GM23248 (cell line): ENCODE data around the gene PAF1. TPM values are rescaled to one million over a fixed set of nuclear protein-coding genes. Genes with fewer than 3 reads are reported as not detected.

Experiments
- DNase-seq: peaks from one replicate; pipeline ENCODE4 v3.0.0-alpha.2; 2015
- H2AFZ ChIP-seq: fragments of 200-600 bp; sonication (generic); 2 replicates; pipeline ENCODE4 v1.6.1; 2016; ENCODE audit warnings: antibody characterized with exemption
- H3F3A ChIP-seq: fragments of 200-600 bp; sonication (generic); 2 replicates; pipeline ENCODE4 v1.6.1; 2016; ENCODE audit warnings: mild to moderate bottlenecking, antibody characterized with exemption, mixed run types; ENCODE audit not compliant: insufficient read depth
- H3K27ac ChIP-seq: fragments of 200-600 bp; sonication (generic); 2 replicates; pipeline ENCODE4 v1.5.1; 2016; ENCODE audit warnings: mild to moderate bottlenecking
- H3K27me3 ChIP-seq: fragments of 200-600 bp; sonication (generic); replicated peaks from 2 replicates; pipeline ENCODE4 v1.6.1; 2016; ENCODE audit warnings: mild to moderate bottlenecking; ENCODE audit not compliant: insufficient read depth
- H3K36me3 ChIP-seq: fragments of 200-600 bp; sonication (generic); 2 replicates; pipeline ENCODE4 v1.6.1; 2016; ENCODE audit warnings: low read depth, mild to moderate bottlenecking
- H3K4me1 ChIP-seq: fragments of 200-600 bp; sonication (generic); 2 replicates; pipeline ENCODE4 v1.6.1; 2016; ENCODE audit warnings: mild to moderate bottlenecking; ENCODE audit not compliant: insufficient read depth
- H3K4me2 ChIP-seq: fragments of 200-600 bp; sonication (generic); one replicate; pipeline ENCODE4 v1.6.1; 2016; ENCODE audit warnings: mild to moderate bottlenecking; ENCODE audit not compliant: unreplicated experiment
- H3K4me3 ChIP-seq: fragments of 200-600 bp; sonication (generic); 2 replicates; pipeline ENCODE4 v1.5.1; 2016; ENCODE audit warnings: mild to moderate bottlenecking
- H3K79me2 ChIP-seq: fragments of 200-600 bp; sonication (generic); 2 replicates; pipeline ENCODE4 v1.6.1; 2016; ENCODE audit warnings: mild to moderate bottlenecking; ENCODE audit not compliant: insufficient read depth
- H3K9ac ChIP-seq: fragments of 200-600 bp; sonication (generic); 2 replicates; pipeline ENCODE4 v1.6.1; 2016; ENCODE audit warnings: mild to moderate bottlenecking
- H3K9me2 ChIP-seq: fragments of 200-600 bp; sonication (generic); 2 replicates; pipeline ENCODE4 v1.6.1; 2016; ENCODE audit warnings: mixed run types, mild to moderate bottlenecking, moderate library complexity; ENCODE audit not compliant: insufficient read depth
- H3K9me3 ChIP-seq: fragments of 200-600 bp; sonication (generic); one replicate; pipeline ENCODE4 v1.6.1; 2017; ENCODE audit warnings: low read depth
- H4K20me1 ChIP-seq: fragments of 200-600 bp; sonication (generic); 2 replicates; pipeline ENCODE4 v1.6.0; 2016; ENCODE audit not compliant: insufficient read depth
- EZH2 ChIP-seq: fragments of 200-600 bp; sonication (generic); IDR thresholded peaks from 2 replicates; pipeline ENCODE4 v1.6.1; 2018; ENCODE audit warnings: antibody characterized with exemption, mild to moderate bottlenecking; ENCODE audit not compliant: insufficient read depth, poor library complexity, severe bottlenecking
- EZH2phosphoT487 ChIP-seq: fragments of 200-600 bp; sonication (generic); IDR thresholded peaks from 2 replicates; pipeline ENCODE4 v1.6.1; 2018; ENCODE audit warnings: antibody characterized with exemption, moderate library complexity, mild to moderate bottlenecking, low read depth; ENCODE audit not compliant: insufficient read depth
- WGBS, 2 experiments: methylation state at CpG; one replicate each; pipeline ENCODE4 v1.1.6; 2015 to 2017; ENCODE audit warnings: low lambda C conversion rate in 2 of 2, low coverage in 1 of 2; ENCODE audit errors: missing lambda C conversion rate in 2 of 2; 5-methylcytosine and 5-hydroxymethylcytosine counted together
- in situ Hi-C: fragments of 300-500 bp; cut with MboI; formaldehyde crosslinking; loops from 2 replicates; pipeline ENCODE4 v1.15.0; 2020
- polyA plus RNA-seq: library from polyadenylated mRNA; unstranded; fragments of >200 nt; fragmentation: Nextera tagmentation; extraction: Ambion mirVana; gene quantifications from 2 replicates; pipeline ENCODE4 v1.2.1, GENCODE V29; 2016
- total RNA-seq: library from RNA; depleted of rRNA; stranded (reverse); fragments of >200 nt; shearing (Covaris generic); gene quantifications from 2 replicates; pipeline ENCODE4 v1.2.3, GENCODE V29; 2014

PAF1 gene
- total and polyA plus RNA-seq, 2 experiments from 2014 or later = 44.2 to 51.2 TPM

- Histone ChIP-seq H3K4me2 (peak overlapping the region; percentile 94), H3K9ac (peak overlapping the region; percentile 97), H3K36me3 (peaks cover 11% of the 10 kb centered on the region; the same call in 1 of the 2 replicates), H3K9me3 (no peaks in the 10 kb centered on the region), H3F3A (peaks cover 29% of the 10 kb centered on the region), H3K9me2 (no peaks in the 10 kb centered on the region), H3K27me3 (no peaks in the 10 kb centered on the region), H3K4me3 (peak overlapping the region; percentile 87), H2AFZ (no peak overlapping the region), H3K79me2 (peaks cover 57% of the 10 kb centered on the region), H3K4me1 (peaks cover 16% of the 10 kb centered on the region), H3K27ac (peak overlapping the region; percentile 96), H4K20me1 (no peaks in the 10 kb centered on the region)
- in situ Hi-C loops = no loop called here
- WGBS, 2 experiments = 1 to 2% methylated on average over 7 of the region's 7 CpGs
- peak; percentile 96 for DNase-seq
- TF ChIP-seq EZH2phosphoT487 (no peak), EZH2 (no peak)
Measured at GRCh38 chr19:39411832-39412099, 20.9 kb upstream of the PAF1 start.

DNA sequence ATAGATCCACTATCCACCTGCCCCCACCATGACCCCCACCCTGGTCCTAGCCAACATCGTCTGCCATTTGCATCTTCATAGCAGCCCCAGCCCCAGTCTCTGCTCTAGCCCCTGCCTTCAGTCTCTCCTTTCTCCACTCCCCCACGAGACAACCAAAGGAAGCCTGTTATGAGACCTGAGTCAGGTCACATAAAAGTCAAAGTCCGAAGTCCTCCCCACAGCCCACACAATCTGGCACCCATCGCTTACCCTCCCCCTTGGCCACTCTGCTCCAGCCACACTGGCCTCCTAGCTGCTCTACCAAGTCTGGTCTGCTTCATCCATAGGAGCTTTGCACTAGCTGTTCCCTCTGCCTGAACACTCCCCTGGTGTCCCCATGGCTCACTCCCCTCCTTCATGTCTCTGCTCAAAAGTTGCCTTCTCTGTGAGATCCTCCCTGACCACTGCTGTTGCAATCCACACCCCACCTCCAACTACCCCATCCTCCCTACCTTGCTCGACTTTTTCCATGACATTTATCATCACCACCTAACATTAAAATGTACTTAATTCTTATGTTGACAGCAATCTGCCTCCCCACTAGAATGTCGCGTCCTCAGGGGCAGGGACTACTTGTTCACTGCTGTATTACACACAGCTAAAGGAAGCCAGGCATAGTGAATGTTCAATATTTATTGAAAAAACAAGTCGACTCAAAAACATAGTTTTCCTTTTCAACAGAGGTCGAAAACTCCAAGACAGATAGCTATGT lies 20.4 kb upstream of the PAF1 start:
- in situ Hi-C loops = no loop called here
- H3K27me3 ChIP-seq = no peaks in the 10 kb centered on the region
- whole genome bisulfite sequencing, 2 experiments = 13 to 14% methylated on average over 9 of the region's 9 CpGs
- no peak overlapping the region for H2AFZ ChIP-seq
- H3K36me3 ChIP-seq = peaks cover 11% of the 10 kb centered on the region; the same call in 1 of the 2 replicates
- peaks cover 29% of the 10 kb centered on the region for H3F3A ChIP-seq
- peaks cover 17% of the 10 kb centered on the region for H3K4me1 ChIP-seq
- no peak for TF ChIP-seq EZH2phosphoT487
- TF ChIP-seq EZH2 = no peak
- no peaks in the 10 kb centered on the region for H3K9me3 ChIP-seq
- no peaks in the 10 kb centered on the region for H4K20me1 ChIP-seq
- H3K79me2 ChIP-seq = peaks cover 57% of the 10 kb centered on the region
- H3K9me2 ChIP-seq = no peaks in the 10 kb centered on the region
- H3K4me3 ChIP-seq = peak overlapping the region; percentile 87
- DNase-seq = peak; percentile 73
- peak overlapping the region; percentile 96 for H3K27ac ChIP-seq
- H3K4me2 ChIP-seq = peak overlapping the region; percentile 94
- peak overlapping the region; percentile 97 for H3K9ac ChIP-seq

GRCh38 chr19:39410831-39411080 lies 19.9 kb upstream of the PAF1 start:
- peak overlapping the region; percentile 97 for H3K9ac ChIP-seq
- no peaks in the 10 kb centered on the region for H3K9me3 ChIP-seq
- H3K4me3 ChIP-seq = peak overlapping the region; percentile 87
- H3K9me2 ChIP-seq = no peaks in the 10 kb centered on the region
- in situ Hi-C loops = no loop called here
- DNase-seq = peak; percentile 40
- H3K79me2 ChIP-seq = peaks cover 52% of the 10 kb centered on the region
- peaks cover 11% of the 10 kb centered on the region; the same call in 1 of the 2 replicates for H3K36me3 ChIP-seq
- H3K27me3 ChIP-seq = no peaks in the 10 kb centered on the region
- WGBS, 2 experiments = 5 to 7% methylated on average over 1 of the region's 1 CpG
- peaks cover 22% of the 10 kb centered on the region for H3K4me1 ChIP-seq
- H3K27ac ChIP-seq = peak overlapping the region; percentile 96
- no peak overlapping the region for H2AFZ ChIP-seq
- no peak for TF ChIP-seq EZH2
- TF ChIP-seq EZH2phosphoT487 = no peak
- H3K4me2 ChIP-seq = peak overlapping the region; percentile 94
- peaks cover 29% of the 10 kb centered on the region for H3F3A ChIP-seq
- no peaks in the 10 kb centered on the region for H4K20me1 ChIP-seq

DNA sequence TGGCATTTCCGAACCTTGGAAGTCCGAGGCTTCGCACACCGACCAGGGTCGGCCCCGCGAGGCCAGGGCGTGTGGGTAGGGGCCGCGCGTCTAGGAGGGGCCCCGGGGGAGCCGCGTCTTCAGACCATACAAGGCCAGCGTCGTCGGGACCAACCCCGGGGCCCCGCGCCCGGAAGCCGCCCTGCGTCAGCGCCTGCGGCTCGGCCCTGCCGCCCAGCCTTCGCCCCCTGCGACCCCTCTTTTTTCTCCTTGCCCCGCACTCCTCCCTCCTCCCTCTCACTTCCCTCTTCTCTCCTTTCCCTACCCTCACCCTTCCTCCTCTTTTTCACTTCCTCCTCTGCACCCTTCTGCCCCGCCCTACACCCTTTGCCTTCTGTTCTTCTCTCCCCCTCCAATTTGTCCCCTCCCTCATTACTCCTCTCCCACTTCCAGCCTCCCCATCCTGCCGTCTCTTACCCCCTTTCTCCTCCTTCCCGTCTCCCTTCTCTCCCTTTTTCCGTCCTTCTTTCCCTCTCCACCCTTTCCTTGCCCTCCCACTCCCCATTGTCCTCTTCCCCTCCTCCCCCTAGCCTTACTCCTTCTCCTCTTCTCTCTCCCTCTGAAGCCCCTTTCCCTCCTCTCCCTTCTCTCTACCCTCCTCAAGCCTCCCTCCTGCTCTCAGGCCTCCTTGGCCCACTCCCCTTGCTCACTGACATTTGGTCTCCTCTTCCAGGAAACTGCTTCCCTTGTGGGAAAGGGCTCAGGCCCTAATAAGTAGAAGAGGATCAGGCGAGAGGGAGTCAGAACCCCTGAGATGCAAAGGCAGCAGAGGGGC lies 19.3 kb upstream of the PAF1 start:
- H3K9me2 ChIP-seq = no peaks in the 10 kb centered on the region
- H3K9ac ChIP-seq = peak overlapping the region; percentile 97
- H3K4me1 ChIP-seq = peaks cover 22% of the 10 kb centered on the region
- 8% methylated on average over 13 to 20 of the region's 35 CpGs for WGBS, 2 experiments
- peak overlapping the region; percentile 87 for H3K4me3 ChIP-seq
- peaks cover 11% of the 10 kb centered on the region; the same call in 1 of the 2 replicates for H3K36me3 ChIP-seq
- peak overlapping the region; percentile 94 for H3K4me2 ChIP-seq
- H3K79me2 ChIP-seq = peaks cover 47% of the 10 kb centered on the region
- peaks cover 29% of the 10 kb centered on the region for H3F3A ChIP-seq
- H3K9me3 ChIP-seq = no peaks in the 10 kb centered on the region
- no peaks in the 10 kb centered on the region for H3K27me3 ChIP-seq
- in situ Hi-C loops = no loop called here
- peak overlapping the region; percentile 96 for H3K27ac ChIP-seq
- H2AFZ ChIP-seq = no peak overlapping the region
- no peak for TF ChIP-seq EZH2phosphoT487
- no peak for TF ChIP-seq EZH2
- no peaks in the 10 kb centered on the region for H4K20me1 ChIP-seq
- DNase-seq = peak; percentile 81
